Measurements from ENCODE around the gene NEURL3.
"Not testable (repeated sequence)": the region's sequence is repeated elsewhere in the genome, so short reads cannot be mapped to it uniquely, and the experiment has no call there.

Gene NEURL3

GRCh38 chr2:96468904-96469303, 36.3 kb downstream of the NEURL3 start (continued):
- TF ChIP-seq ZC3H10 (CRISPR knock-in tag; IDR thresholded peaks at IDR 0.05), result no peak
- no peak for TF ChIP-seq OSR1 (CRISPR knock-in tag; IDR thresholded peaks at IDR 0.05)
- TF ChIP-seq GLIS3 (CRISPR knock-in tag; IDR thresholded peaks at IDR 0.05), result no peak
- no peak for TF ChIP-seq TCF4 (CRISPR knock-in tag; IDR thresholded peaks at IDR 0.05; ENCODE audit: borderline replicate concordance)

DNA sequence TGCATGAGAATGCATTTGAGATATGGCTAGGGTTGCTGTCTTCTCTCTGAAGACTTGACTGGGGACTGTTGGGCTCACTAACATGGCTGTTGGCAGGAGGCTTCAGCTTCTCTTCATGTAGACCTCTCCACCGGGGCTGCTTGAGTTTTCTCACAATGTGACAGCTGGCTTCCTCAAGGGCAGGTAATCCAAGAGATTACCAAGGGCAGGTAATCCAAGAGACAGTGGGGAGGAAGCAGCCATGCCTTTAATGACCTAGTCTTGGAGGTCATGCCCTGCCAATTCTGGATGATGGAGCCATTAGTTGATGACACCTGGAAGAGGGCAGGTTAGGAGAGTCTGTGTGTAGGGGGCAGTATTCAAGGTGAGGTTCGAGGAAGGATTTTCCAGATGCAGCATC, 40.5 kb downstream of the NEURL3 start:
- no peak for ATAC-seq
- TF ChIP-seq ZNF70 (CRISPR knock-in tag; IDR thresholded peaks at IDR 0.05), result no peak
- TF ChIP-seq ZNF8 (CRISPR knock-in tag; IDR thresholded peaks at IDR 0.05), result no peak
- no peak for TF ChIP-seq RARB (CRISPR knock-in tag; IDR thresholded peaks at IDR 0.05)
- no peak for TF ChIP-seq SNAI2 (CRISPR knock-in tag; IDR thresholded peaks at IDR 0.05)
- TF ChIP-seq ZFP30 (CRISPR knock-in tag; IDR thresholded peaks at IDR 0.05), result no peak
- TF ChIP-seq CSDC2 (CRISPR knock-in tag; IDR thresholded peaks at IDR 0.05), result no peak
- no peak for TF ChIP-seq PPARA (CRISPR knock-in tag; IDR thresholded peaks at IDR 0.05; ENCODE audit: borderline replicate concordance)
- TF ChIP-seq ESRRG (CRISPR knock-in tag; IDR thresholded peaks at IDR 0.05), result no peak
- TF ChIP-seq TOX (CRISPR knock-in tag; IDR thresholded peaks at IDR 0.05; ENCODE audit: borderline replicate concordance), result no peak
- no peak for TF ChIP-seq ZNF565 (CRISPR knock-in tag; conservative IDR thresholded peaks at IDR 0.05; ENCODE audit: low read depth)
- TF ChIP-seq, protein P1, sequence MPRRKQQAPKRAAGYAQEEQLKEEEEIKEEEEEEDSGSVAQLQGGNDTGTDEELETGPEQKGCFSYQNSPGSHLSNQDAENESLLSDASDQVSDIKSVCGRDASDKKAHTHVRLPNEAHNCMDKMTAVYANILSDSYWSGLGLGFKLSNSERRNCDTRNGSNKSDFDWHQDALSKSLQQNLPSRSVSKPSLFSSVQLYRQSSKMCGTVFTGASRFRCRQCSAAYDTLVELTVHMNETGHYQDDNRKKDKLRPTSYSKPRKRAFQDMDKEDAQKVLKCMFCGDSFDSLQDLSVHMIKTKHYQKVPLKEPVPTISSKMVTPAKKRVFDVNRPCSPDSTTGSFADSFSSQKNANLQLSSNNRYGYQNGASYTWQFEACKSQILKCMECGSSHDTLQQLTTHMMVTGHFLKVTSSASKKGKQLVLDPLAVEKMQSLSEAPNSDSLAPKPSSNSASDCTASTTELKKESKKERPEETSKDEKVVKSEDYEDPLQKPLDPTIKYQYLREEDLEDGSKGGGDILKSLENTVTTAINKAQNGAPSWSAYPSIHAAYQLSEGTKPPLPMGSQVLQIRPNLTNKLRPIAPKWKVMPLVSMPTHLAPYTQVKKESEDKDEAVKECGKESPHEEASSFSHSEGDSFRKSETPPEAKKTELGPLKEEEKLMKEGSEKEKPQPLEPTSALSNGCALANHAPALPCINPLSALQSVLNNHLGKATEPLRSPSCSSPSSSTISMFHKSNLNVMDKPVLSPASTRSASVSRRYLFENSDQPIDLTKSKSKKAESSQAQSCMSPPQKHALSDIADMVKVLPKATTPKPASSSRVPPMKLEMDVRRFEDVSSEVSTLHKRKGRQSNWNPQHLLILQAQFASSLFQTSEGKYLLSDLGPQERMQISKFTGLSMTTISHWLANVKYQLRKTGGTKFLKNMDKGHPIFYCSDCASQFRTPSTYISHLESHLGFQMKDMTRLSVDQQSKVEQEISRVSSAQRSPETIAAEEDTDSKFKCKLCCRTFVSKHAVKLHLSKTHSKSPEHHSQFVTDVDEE (CRISPR knock-in tag; IDR thresholded peaks at IDR 0.05), result no peak
- TF ChIP-seq PATZ1 (CRISPR knock-in tag; IDR thresholded peaks at IDR 0.05; ENCODE audit: borderline replicate concordance), result no peak
- no peak for TF ChIP-seq ZFP3 (CRISPR knock-in tag; IDR thresholded peaks at IDR 0.05)
- TF ChIP-seq ISL1 (CRISPR knock-in tag; IDR thresholded peaks at IDR 0.05), result no peak
- no peak for TF ChIP-seq CREB5 (CRISPR knock-in tag; IDR thresholded peaks at IDR 0.05; ENCODE audit: low read depth)
- no peak for TF ChIP-seq TCF4 (CRISPR knock-in tag; IDR thresholded peaks at IDR 0.05; ENCODE audit: borderline replicate concordance)
- no peak for TF ChIP-seq ARNTL (CRISPR knock-in tag; IDR thresholded peaks at IDR 0.05; ENCODE audit: borderline replicate concordance, low read depth)
- TF ChIP-seq POU6F1 (CRISPR knock-in tag; IDR thresholded peaks at IDR 0.05; ENCODE audit: borderline replicate concordance, low read depth), result no peak

DNA sequence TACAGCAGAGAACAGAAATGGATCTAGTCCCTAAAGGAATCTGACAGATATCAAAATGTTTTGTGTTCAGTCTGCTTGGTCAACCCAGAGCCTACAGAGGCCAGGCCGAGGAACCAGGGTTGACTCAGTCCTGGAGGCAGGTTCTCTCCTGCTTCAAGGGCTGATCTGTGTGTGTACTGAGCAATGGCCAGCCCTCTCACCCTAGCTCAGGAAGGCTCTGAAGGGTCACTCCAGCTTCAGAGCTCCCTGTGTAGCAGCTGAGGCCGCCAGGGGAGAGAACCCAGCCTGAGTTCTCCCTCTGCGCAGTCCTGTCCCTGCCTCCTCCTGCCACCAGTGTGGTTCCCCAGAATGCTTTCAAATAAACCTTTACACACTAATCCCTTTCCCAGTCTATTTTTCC, 41.1 kb downstream of the NEURL3 start:
- ATAC-seq, result no peak
- no peak for TF ChIP-seq ZC3H10 (CRISPR knock-in tag; IDR thresholded peaks at IDR 0.05)
- TF ChIP-seq ZNF70 (CRISPR knock-in tag; IDR thresholded peaks at IDR 0.05), result no peak
- TF ChIP-seq ZNF8 (CRISPR knock-in tag; IDR thresholded peaks at IDR 0.05), result no peak

- no peak for ATAC-seq
- TF ChIP-seq PPARA (CRISPR knock-in tag; IDR thresholded peaks at IDR 0.05; ENCODE audit: borderline replicate concordance) (no peak), OSR1 (CRISPR knock-in tag; IDR thresholded peaks at IDR 0.05) (no peak), ZNF70 (CRISPR knock-in tag; IDR thresholded peaks at IDR 0.05) (no peak), CREB5 (CRISPR knock-in tag; IDR thresholded peaks at IDR 0.05; ENCODE audit: low read depth) (no peak), POU6F1 (CRISPR knock-in tag; IDR thresholded peaks at IDR 0.05; ENCODE audit: borderline replicate concordance, low read depth) (no peak), RARB (CRISPR knock-in tag; IDR thresholded peaks at IDR 0.05) (no peak), SNAI2 (CRISPR knock-in tag; IDR thresholded peaks at IDR 0.05) (no peak), CSDC2 (CRISPR knock-in tag; IDR thresholded peaks at IDR 0.05) (no peak), ARNTL (CRISPR knock-in tag; IDR thresholded peaks at IDR 0.05; ENCODE audit: borderline replicate concordance, low read depth) (no peak), ZFP30 (CRISPR knock-in tag; IDR thresholded peaks at IDR 0.05) (no peak), ZC3H10 (CRISPR knock-in tag; IDR thresholded peaks at IDR 0.05) (no peak)
Observed at GRCh38 chr2:96463119-96463518, 42.0 kb downstream of the NEURL3 start.

DNA sequence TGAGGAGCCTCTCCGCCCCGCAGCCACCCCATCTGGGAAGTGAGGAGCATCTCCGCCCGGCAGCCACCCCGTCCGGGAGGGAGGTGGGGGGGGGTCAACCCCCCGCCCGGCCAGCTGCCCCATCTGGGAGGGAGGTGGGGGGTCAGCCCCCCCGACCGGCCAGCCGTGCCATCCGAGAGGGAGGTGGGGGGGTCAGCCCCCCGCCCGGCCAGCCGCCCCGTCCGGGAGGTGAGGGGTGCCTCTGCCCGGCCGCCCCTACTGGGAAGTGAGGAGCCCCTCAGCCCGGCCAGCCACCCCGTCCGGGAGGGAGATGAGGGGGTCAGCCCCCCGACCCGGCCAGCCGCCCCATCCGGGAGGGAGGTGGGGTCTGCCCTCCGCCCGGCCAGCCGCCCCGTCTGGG, 43.5 kb downstream of the NEURL3 start:
- not testable (repeated sequence) for ATAC-seq

Measured in SK-N-SH treated with all-trans-retinoic acid at 6 μM for 48 hours (cell line).